ENCODE results near the gene IFNA13. TPM values are rescaled to one million over a fixed set of nuclear protein-coding genes. Genes with fewer than 3 reads are reported as not detected.

Gene IFNA13
- total and polyA plus RNA-seq, 9 of the 15 experiments (the other 6 are each of a cell fraction or from before 2014, with no cell fraction given) = not detected

GRCh38 chr9:21333226-21333625 lies 34.6 kb downstream of the IFNA13 start:
- no CpG with 5 or more reads among the region's 2 CpGs for WGBS (ENCODE audit: insufficient coverage, low coverage, missing lambda C conversion rate)
- Histone ChIP-seq H3K79me2 (ENCODE audit: control insufficient read depth, insufficient read depth, low read length) (no peaks in the 10 kb centered on the region), H3K9me3 (replicated peaks; ENCODE audit: control insufficient read depth, insufficient read depth, low read depth, low read length) (no peaks in the 10 kb centered on the region), H2AFZ (ENCODE audit: low read depth, low read length) (no peak overlapping the region), H3K27me3 (ENCODE audit: control insufficient read depth in 2 of 2, insufficient read depth in 2 of 2, low read length in 2 of 2) (no peaks in the 10 kb centered on the region), H3K4me3 (no peak overlapping the region), H3K27ac (ENCODE audit: extremely low read depth, low read depth, low read length) (no peak overlapping the region), H3K9ac (ENCODE audit: insufficient read depth in 1 of 2, low read depth in 2 of 2, low read length in 2 of 2) (no peak overlapping the region), H3K4me1 (replicated peaks in 1 of 2; ENCODE audit: control insufficient read depth in 2 of 2, insufficient read depth in 2 of 2, low read length in 2 of 2) (no peaks in the 10 kb centered on the region), H3K4me2 (ENCODE audit: insufficient read depth, low read length) (no peak overlapping the region), H3K36me3 (ENCODE audit: control insufficient read depth, insufficient read depth, low read length) (no peaks in the 10 kb centered on the region), H3K9me1 (ENCODE audit: control insufficient read depth, insufficient read depth, low read length) (no peaks in the 10 kb centered on the region), H4K20me1 (replicated peaks; ENCODE audit: control insufficient read depth, insufficient read depth, low read length) (no peaks in the 10 kb centered on the region)
- in situ Hi-C loops (cut with MboI) (no loop called here), intact Hi-C loops (cut with micrococcal nuclease) (no loop called here)
- no peak for DNase-seq (ENCODE audit: extremely low read depth in 1 of 4, low spot score in 3 of 4)
- POLR2A ChIA-PET = no interaction called here
- BruUV-seq (replicated peaks) = no TSS peak
- ATAC-seq = no peak
- TF ChIP-seq CUX1 (CRISPR knock-in tag; IDR thresholded peaks at IDR 0.05) (no peak), TAL1 (IDR thresholded peaks at IDR 0.05) (no peak)
- CTCF ChIA-PET (ENCODE audit: low intra/inter-chr PET ratio) = no interaction called here
- FAIRE-seq = no peak

All from K562 (cell line).